ENCODE data around the gene CHN2.

CHN2 gene

GRCh38 chr7:29397398-29397797 is 202.8 kb downstream of the CHN2 start:
- no peak for DNase-seq (ENCODE audit: low read depth, low spot score)

GRCh38 chr7:29398011-29398410 is 203.4 kb downstream of the CHN2 start:
- no peak for DNase-seq (ENCODE audit: low read depth, low spot score)

- DNase-seq (ENCODE audit: low read depth, low spot score) = no peak
Observed at GRCh38 chr7:29400437-29400836, 205.9 kb downstream of the CHN2 start.

GRCh38 chr7:29401769-29402168 is 207.2 kb downstream of the CHN2 start:
- no peak for DNase-seq (ENCODE audit: low read depth, low spot score)

- DNase-seq (ENCODE audit: low read depth, low spot score) = no peak
Observed at GRCh38 chr7:29405891-29406290, 211.3 kb downstream of the CHN2 start.

GRCh38 chr7:29406366-29406765 is 211.8 kb downstream of the CHN2 start:
- DNase-seq (ENCODE audit: low read depth, low spot score) = no peak

GRCh38 chr7:29408841-29409243 is 214.3 kb downstream of the CHN2 start:
- DNase-seq (ENCODE audit: low read depth, low spot score) = peak; percentile 28

GRCh38 chr7:29410996-29411395 is 216.4 kb downstream of the CHN2 start:
- DNase-seq (ENCODE audit: low read depth, low spot score) = no peak

- no peak for DNase-seq (ENCODE audit: low read depth, low spot score)
Observed at GRCh38 chr7:29412912-29413311, 218.3 kb downstream of the CHN2 start.

GRCh38 chr7:29413626-29414136 is 219.1 kb downstream of the CHN2 start:
- DNase-seq (ENCODE audit: low read depth, low spot score) = no peak

GRCh38 chr7:29414216-29414615 is 219.6 kb downstream of the CHN2 start:
- DNase-seq (ENCODE audit: low read depth, low spot score) = no peak

- no peak for DNase-seq (ENCODE audit: low read depth, low spot score)
Observed at GRCh38 chr7:29415215-29415614, 220.6 kb downstream of the CHN2 start.

GRCh38 chr7:29416276-29416937 is 221.8 kb downstream of the CHN2 start:
- no peak for DNase-seq (ENCODE audit: low read depth, low spot score)

- no peak for DNase-seq (ENCODE audit: low read depth, low spot score)
Observed at GRCh38 chr7:29416938-29417305, 222.3 kb downstream of the CHN2 start.

GRCh38 chr7:29418056-29418455 is 223.5 kb downstream of the CHN2 start:
- no peak for DNase-seq (ENCODE audit: low read depth, low spot score)

GRCh38 chr7:29418651-29419050 is 224.1 kb downstream of the CHN2 start:
- DNase-seq (ENCODE audit: low read depth, low spot score) = no peak

GRCh38 chr7:29420011-29420410 is 225.4 kb downstream of the CHN2 start:
- DNase-seq (ENCODE audit: low read depth, low spot score) = no peak

GRCh38 chr7:29421010-29421956 is 226.7 kb downstream of the CHN2 start:
- no peak for DNase-seq (ENCODE audit: low read depth, low spot score)

GRCh38 chr7:29422829-29423228 is 228.3 kb downstream of the CHN2 start:
- DNase-seq (ENCODE audit: low read depth, low spot score) = no peak

- no peak for DNase-seq (ENCODE audit: low read depth, low spot score)
Observed at GRCh38 chr7:29424295-29424983, 229.9 kb downstream of the CHN2 start.

GRCh38 chr7:29424984-29425309 is 230.4 kb downstream of the CHN2 start:
- DNase-seq (ENCODE audit: low read depth, low spot score) = no peak

GRCh38 chr7:29426587-29426986 is 232.0 kb downstream of the CHN2 start:
- DNase-seq (ENCODE audit: low read depth, low spot score) = no peak
